ENCODE results near the gene DNM2. TPM values are rescaled to one million over a fixed set of nuclear protein-coding genes. Genes with fewer than 3 reads are reported as not detected.
A peak's percentile ranks its signal among the peaks of the same experiment; 100 is the strongest.

DNM2 gene
- total and polyA plus RNA-seq, 9 of the 15 experiments (the other 6 are each of a cell fraction or from before 2014, with no cell fraction given): 2.2 to 161 (median 72.6) TPM

DNA sequence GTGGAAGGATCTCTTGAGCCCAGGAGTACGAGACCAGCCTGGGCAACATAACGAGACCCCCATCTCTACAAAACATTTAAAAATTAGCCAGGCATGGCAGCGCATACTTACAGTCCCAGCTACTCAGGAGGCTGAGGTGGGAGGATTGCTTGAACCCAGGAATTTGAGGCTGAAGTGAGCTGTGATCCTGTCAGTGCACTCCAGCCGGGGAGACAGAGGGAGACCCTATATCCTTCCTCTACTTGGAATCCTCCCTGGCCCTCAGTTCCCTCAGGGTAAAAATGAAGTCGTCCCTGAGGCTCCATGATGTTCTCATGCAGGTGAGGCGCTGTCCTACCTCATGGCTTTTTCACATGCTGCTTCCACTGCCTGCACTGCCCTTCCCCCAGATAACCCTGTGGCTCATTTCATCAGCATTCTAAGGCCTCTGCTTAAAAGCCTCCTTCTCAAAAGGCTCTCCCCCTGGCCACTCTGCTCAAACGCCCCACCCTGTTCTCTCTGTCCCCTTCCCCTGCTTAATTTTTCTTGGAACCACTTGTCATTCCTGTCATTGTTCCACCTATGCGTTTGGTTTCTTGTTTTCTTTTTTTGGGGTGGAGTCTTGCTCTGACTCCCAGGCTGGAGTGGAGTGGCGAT, 19.2 kb downstream of the DNM2 start (continued):
- TF ChIP-seq, protein P1, sequence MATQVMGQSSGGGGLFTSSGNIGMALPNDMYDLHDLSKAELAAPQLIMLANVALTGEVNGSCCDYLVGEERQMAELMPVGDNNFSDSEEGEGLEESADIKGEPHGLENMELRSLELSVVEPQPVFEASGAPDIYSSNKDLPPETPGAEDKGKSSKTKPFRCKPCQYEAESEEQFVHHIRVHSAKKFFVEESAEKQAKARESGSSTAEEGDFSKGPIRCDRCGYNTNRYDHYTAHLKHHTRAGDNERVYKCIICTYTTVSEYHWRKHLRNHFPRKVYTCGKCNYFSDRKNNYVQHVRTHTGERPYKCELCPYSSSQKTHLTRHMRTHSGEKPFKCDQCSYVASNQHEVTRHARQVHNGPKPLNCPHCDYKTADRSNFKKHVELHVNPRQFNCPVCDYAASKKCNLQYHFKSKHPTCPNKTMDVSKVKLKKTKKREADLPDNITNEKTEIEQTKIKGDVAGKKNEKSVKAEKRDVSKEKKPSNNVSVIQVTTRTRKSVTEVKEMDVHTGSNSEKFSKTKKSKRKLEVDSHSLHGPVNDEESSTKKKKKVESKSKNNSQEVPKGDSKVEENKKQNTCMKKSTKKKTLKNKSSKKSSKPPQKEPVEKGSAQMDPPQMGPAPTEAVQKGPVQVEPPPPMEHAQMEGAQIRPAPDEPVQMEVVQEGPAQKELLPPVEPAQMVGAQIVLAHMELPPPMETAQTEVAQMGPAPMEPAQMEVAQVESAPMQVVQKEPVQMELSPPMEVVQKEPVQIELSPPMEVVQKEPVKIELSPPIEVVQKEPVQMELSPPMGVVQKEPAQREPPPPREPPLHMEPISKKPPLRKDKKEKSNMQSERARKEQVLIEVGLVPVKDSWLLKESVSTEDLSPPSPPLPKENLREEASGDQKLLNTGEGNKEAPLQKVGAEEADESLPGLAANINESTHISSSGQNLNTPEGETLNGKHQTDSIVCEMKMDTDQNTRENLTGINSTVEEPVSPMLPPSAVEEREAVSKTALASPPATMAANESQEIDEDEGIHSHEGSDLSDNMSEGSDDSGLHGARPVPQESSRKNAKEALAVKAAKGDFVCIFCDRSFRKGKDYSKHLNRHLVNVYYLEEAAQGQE (IDR thresholded peaks at IDR 0.05; ENCODE audit: borderline replicate concordance): 0 out of 2 replicates have a peak, but pooled peaks have one; percentile 9
- TF ChIP-seq, protein P1 (CRISPR knock-in tag; IDR thresholded peaks at IDR 0.05; ENCODE audit: low read depth): no peak
- TF ChIP-seq ZNF830 (CRISPR knock-in tag; IDR thresholded peaks at IDR 0.05): no peak
- no peak for TF ChIP-seq NONO (IDR thresholded peaks at IDR 0.05; ENCODE audit: low read depth in 2 of 2, low read length in 1 of 2)
- TF ChIP-seq DPF2 (IDR thresholded peaks at IDR 0.05): peak; percentile 59; the same call in 1 of the 2 replicates
- TF ChIP-seq, protein P2, sequence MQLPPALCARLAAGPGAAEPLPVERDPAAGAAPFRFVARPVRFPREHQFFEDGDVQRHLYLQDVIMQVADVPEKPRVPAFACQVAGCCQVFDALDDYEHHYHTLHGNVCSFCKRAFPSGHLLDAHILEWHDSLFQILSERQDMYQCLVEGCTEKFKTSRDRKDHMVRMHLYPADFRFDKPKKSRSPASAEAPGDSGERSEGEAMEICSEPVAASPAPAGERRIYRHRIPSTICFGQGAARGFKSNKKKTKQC (CRISPR knock-in tag; IDR thresholded peaks at IDR 0.05): no peak
- TF ChIP-seq KDM4B (IDR thresholded peaks at IDR 0.05; ENCODE audit: borderline replicate concordance in 2 of 2, low read depth in 1 of 2): no peak
- TF ChIP-seq RHOXF2B (CRISPR knock-in tag; conservative IDR thresholded peaks at IDR 0.05): no peak
- no peak for TF ChIP-seq ZBTB8A (IDR thresholded peaks at IDR 0.05; ENCODE audit: partially characterized antibody)
- TF ChIP-seq SOX6 (IDR thresholded peaks at IDR 0.05): peak; percentile 80; the same call in 1 of the 2 replicates
- TF ChIP-seq CAMTA2 (CRISPR knock-in tag; conservative IDR thresholded peaks at IDR 0.05): no peak
- TF ChIP-seq, protein P3, sequence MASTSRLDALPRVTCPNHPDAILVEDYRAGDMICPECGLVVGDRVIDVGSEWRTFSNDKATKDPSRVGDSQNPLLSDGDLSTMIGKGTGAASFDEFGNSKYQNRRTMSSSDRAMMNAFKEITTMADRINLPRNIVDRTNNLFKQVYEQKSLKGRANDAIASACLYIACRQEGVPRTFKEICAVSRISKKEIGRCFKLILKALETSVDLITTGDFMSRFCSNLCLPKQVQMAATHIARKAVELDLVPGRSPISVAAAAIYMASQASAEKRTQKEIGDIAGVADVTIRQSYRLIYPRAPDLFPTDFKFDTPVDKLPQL (IDR thresholded peaks at IDR 0.05; ENCODE audit: extremely low read depth, insufficient read length): no peak
- no peak for TF ChIP-seq MXI1 (IDR thresholded peaks at IDR 0.05; ENCODE audit: low read depth, low read length)
- no peak for TF ChIP-seq ZNF140 (CRISPR knock-in tag; IDR thresholded peaks at IDR 0.05)
- TF ChIP-seq, protein P4, sequence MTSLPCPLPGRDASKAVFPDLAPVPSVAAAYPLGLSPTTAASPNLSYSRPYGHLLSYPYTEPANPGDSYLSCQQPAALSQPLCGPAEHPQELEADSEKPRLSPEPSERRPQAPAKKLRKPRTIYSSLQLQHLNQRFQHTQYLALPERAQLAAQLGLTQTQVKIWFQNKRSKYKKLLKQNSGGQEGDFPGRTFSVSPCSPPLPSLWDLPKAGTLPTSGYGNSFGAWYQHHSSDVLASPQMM (CRISPR knock-in tag; IDR thresholded peaks at IDR 0.05): no peak
- TF ChIP-seq NEUROD1 (IDR thresholded peaks at IDR 0.05; ENCODE audit: borderline replicate concordance, low read depth, low read length, partially characterized antibody): no peak
- TF ChIP-seq LCOR (CRISPR knock-in tag; IDR thresholded peaks at IDR 0.05): no peak
- no peak for TF ChIP-seq ZNF354B (CRISPR knock-in tag; IDR thresholded peaks at IDR 0.05)
- TF ChIP-seq TARDBP (IDR thresholded peaks at IDR 0.05): no peak
- peak; percentile 88 for TF ChIP-seq EP400 (IDR thresholded peaks at IDR 0.05)
- TF ChIP-seq RFX7 (CRISPR knock-in tag; IDR thresholded peaks at IDR 0.05): no peak
